H9 (cell line): ENCODE results near the gene KLC1. TPM values are rescaled to one million over a fixed set of nuclear protein-coding genes. Genes with fewer than 3 reads are reported as not detected.

Experiments
- DNase-seq: peaks from one replicate; pipeline ENCODE4 v3.0.0-alpha.2; 2017
- H2AFZ ChIP-seq: one replicate; pipeline ENCODE4 v1.6.1; 2013; ENCODE audit warnings: mild to moderate bottlenecking, low read length, control low read depth, moderate library complexity
- H2AK5ac ChIP-seq: 2 replicates; pipeline ENCODE4 v1.6.1; 2013; ENCODE audit warnings: low read length, control low read depth, mixed read lengths; ENCODE audit not compliant: insufficient read length
- H2BK120ac ChIP-seq: one replicate; pipeline ENCODE4 v1.6.1; 2013; ENCODE audit warnings: low read depth, mild to moderate bottlenecking, low read length, control low read depth, inconsistent platforms; ENCODE audit not compliant: poor library complexity, severe bottlenecking
- H2BK12ac ChIP-seq: 2 replicates; pipeline ENCODE4 v1.6.1; 2013; ENCODE audit warnings: low read length, control low read depth, mixed read lengths, low read depth; ENCODE audit not compliant: insufficient read length
- H2BK15ac ChIP-seq: 2 replicates; pipeline ENCODE4 v1.6.1; 2013; ENCODE audit warnings: low read depth, low read length, control low read depth
- H2BK20ac ChIP-seq: one replicate; pipeline ENCODE4 v1.6.1; 2013; ENCODE audit warnings: low read depth, mild to moderate bottlenecking, low read length, control low read depth, inconsistent platforms; ENCODE audit not compliant: poor library complexity, severe bottlenecking
- H2BK5ac ChIP-seq: 2 replicates; pipeline ENCODE4 v1.6.1; 2013; ENCODE audit warnings: low read length, control low read depth, mixed read lengths; ENCODE audit not compliant: insufficient read length
- H3K14ac ChIP-seq: 2 replicates; pipeline ENCODE4 v1.6.1; 2013; ENCODE audit warnings: low read length, control low read depth; ENCODE audit not compliant: insufficient read depth
- H3K18ac ChIP-seq: 2 replicates; pipeline ENCODE4 v1.6.1; 2013; ENCODE audit warnings: low read depth, mild to moderate bottlenecking, mixed read lengths, low read length, control low read depth; ENCODE audit not compliant: insufficient read length
- H3K23ac ChIP-seq: 2 replicates; pipeline ENCODE4 v1.6.1; 2013; ENCODE audit warnings: low read length, control low read depth, mixed read lengths, low read depth; ENCODE audit not compliant: insufficient read length
- H3K23me2 ChIP-seq: 2 replicates; pipeline ENCODE4 v1.6.1; 2013; ENCODE audit warnings: low read depth, mild to moderate bottlenecking, mixed read lengths, low read length, control low read depth; ENCODE audit not compliant: insufficient read length, poor library complexity, severe bottlenecking
- H3K27ac ChIP-seq: 2 replicates; pipeline ENCODE4 v1.5.1; 2013; ENCODE audit warnings: low read length, control low read depth, mixed read lengths, low read depth; ENCODE audit not compliant: insufficient read length
- H3K27me3 ChIP-seq: 2 replicates; pipeline ENCODE4 v1.6.1; 2013; ENCODE audit warnings: low read length, control low read depth, inconsistent platforms; ENCODE audit not compliant: insufficient read depth
- H3K4ac ChIP-seq: 2 replicates; pipeline ENCODE4 v1.6.1; 2013; ENCODE audit warnings: low read depth, mild to moderate bottlenecking, control low read depth, inconsistent platforms, low read length, moderate library complexity
- H3K4me1 ChIP-seq: 2 replicates; pipeline ENCODE4 v1.6.1; 2013; ENCODE audit warnings: low read length, control low read depth, inconsistent platforms; ENCODE audit not compliant: insufficient read depth
- H3K4me2 ChIP-seq: 2 replicates; pipeline ENCODE4 v1.6.1; 2013; ENCODE audit warnings: low read length, control low read depth, mixed read lengths; ENCODE audit not compliant: insufficient read length, insufficient read depth
- H3K56ac ChIP-seq: 2 replicates; pipeline ENCODE4 v1.6.1; 2013; ENCODE audit warnings: low read depth, mild to moderate bottlenecking, mixed read lengths, low read length, control low read depth; ENCODE audit not compliant: insufficient read length
- H3K79me1 ChIP-seq: 2 replicates; pipeline ENCODE4 v1.6.1; 2013; ENCODE audit warnings: low read depth, mild to moderate bottlenecking, moderate library complexity, low read length, control low read depth, inconsistent platforms; ENCODE audit not compliant: insufficient read depth, poor library complexity, severe bottlenecking
- H3K79me2 ChIP-seq: 2 replicates; pipeline ENCODE4 v1.6.1; 2013; ENCODE audit warnings: low read length, control low read depth, inconsistent platforms; ENCODE audit not compliant: insufficient read depth
- H3K9ac ChIP-seq: 2 replicates; pipeline ENCODE4 v1.6.1; 2013; ENCODE audit warnings: low read length, control low read depth, mixed read lengths; ENCODE audit not compliant: insufficient read length; ENCODE audit errors: extremely low read depth
- H3K9me3 ChIP-seq: one replicate; pipeline ENCODE4 v1.6.1; 2013; ENCODE audit warnings: low read depth, low read length, inconsistent platforms; ENCODE audit not compliant: control insufficient read depth
- H3T11ph ChIP-seq: one replicate; pipeline ENCODE4 v1.6.1; 2013; ENCODE audit warnings: mild to moderate bottlenecking, low read length, control low read depth, inconsistent platforms
- H4K20me1 ChIP-seq: one replicate; pipeline ENCODE4 v1.6.1; 2013; ENCODE audit not compliant: control insufficient read depth, insufficient read length, insufficient read depth
- H4K5ac ChIP-seq: 2 replicates; pipeline ENCODE4 v1.6.1; 2013; ENCODE audit warnings: low read depth, mild to moderate bottlenecking, mixed read lengths, low read length, control low read depth; ENCODE audit not compliant: insufficient read length
- H4K8ac ChIP-seq: replicated peaks from 2 replicates; pipeline ENCODE4 v1.6.1; 2013; ENCODE audit warnings: low read length, control low read depth, mixed read lengths, low read depth; ENCODE audit not compliant: insufficient read length
- H4K91ac ChIP-seq: 2 replicates; pipeline ENCODE4 v1.6.1; 2013; ENCODE audit warnings: low read depth, mild to moderate bottlenecking, moderate library complexity, mixed read lengths, low read length, control low read depth; ENCODE audit not compliant: insufficient read length
- H3K27ac Mint-ChIP-seq, 3 experiments: 2 replicates in 2 of 3; 3 replicates in 1 of 3; pipeline ENCODE4 v1.8.0; 2020 to 2021; ENCODE audit warnings: mixed read lengths in 3 of 3, mild to moderate bottlenecking in 1 of 3, moderate library complexity in 1 of 3
- H3K27me3 Mint-ChIP-seq: 2 replicates; pipeline ENCODE4 v1.8.0; 2021; ENCODE audit warnings: low read depth, mild to moderate bottlenecking, moderate library complexity, mixed read lengths
- H3K36me3 Mint-ChIP-seq, 3 experiments: 2 replicates in 2 of 3; 3 replicates in 1 of 3; pipeline ENCODE4 v1.8.0; 2020 to 2021; ENCODE audit warnings: low read depth in 3 of 3, mixed read lengths in 3 of 3; ENCODE audit not compliant: insufficient read depth in 1 of 3
- H3K4me1 Mint-ChIP-seq, 2 experiments: 2 replicates each; pipeline ENCODE4 v1.8.0; 2020; ENCODE audit warnings: mixed read lengths in 2 of 2
- H3K4me3 Mint-ChIP-seq, 2 experiments: 2 replicates in 1 of 2; 3 replicates in 1 of 2; pipeline ENCODE4 v1.8.0; 2020 to 2021; ENCODE audit warnings: mild to moderate bottlenecking in 2 of 2, mixed read lengths in 2 of 2, moderate library complexity in 1 of 2
- H3K9me3 Mint-ChIP-seq, 2 experiments: 2 replicates in 1 of 2; 3 replicates in 1 of 2; pipeline ENCODE4 v1.8.0; 2020; ENCODE audit warnings: mild to moderate bottlenecking in 2 of 2, mixed read lengths in 2 of 2, moderate library complexity in 1 of 2
- CTCF ChIP-seq: fragments of 200-600 bp; sonication (generic); conservative IDR thresholded peaks from 3 replicates; pipeline ENCODE4 v1.8.0; 2021; ENCODE audit warnings: antibody characterized with exemption, mild to moderate bottlenecking
- WGBS: extraction: QIAGEN DNeasy Blood & Tissue Kit; methylation state at CpG from one replicate; pipeline ENCODE4 v1.1.7; 2013; ENCODE audit warnings: missing lambda C conversion rate, low lambda C conversion rate, mixed read lengths; ENCODE audit not compliant: insufficient read length; ENCODE audit errors: extremely low coverage; 5-methylcytosine and 5-hydroxymethylcytosine counted together
- total RNA-seq: library from RNA; stranded (reverse); gene quantifications from 2 replicates; pipeline ENCODE4 v1.2.1, GENCODE V29; 2021

The KLC1 gene
- total RNA-seq, 1 experiment from 2014 or later, result 143 TPM

GRCh38 chr14:103685276-103686211 is 56.5 kb downstream of the KLC1 start:
- H2AK5ac ChIP-seq, result no peak overlapping the region
- H4K91ac ChIP-seq, result no peak overlapping the region
- Mint-ChIP-seq H3K27me3 (no peaks in the 10 kb centered on the region), H3K4me1 (no peaks in the 10 kb centered on the region; a peak in 2 of 4 replicates), H3K4me3 (no peak overlapping the region), H3K36me3 (peaks cover 8 to 77% (median 58%) of the 10 kb centered on the region in 3 experiments; a peak in 6 of 7 replicates), H3K27ac (no peak overlapping the region), H3K9me3 (no peaks in the 10 kb centered on the region)
- no peak overlapping the region for H3K23ac ChIP-seq
- H3K4me2 ChIP-seq, result no peak overlapping the region
- WGBS, result no CpG with 5 or more reads among the region's 23 CpGs
- no peaks in the 10 kb centered on the region for H3K79me1 ChIP-seq
- H4K5ac ChIP-seq, result no peak overlapping the region
- no peak overlapping the region for H3K56ac ChIP-seq
- 0 out of 2 replicates have a peak, but pooled peaks cover 2% of the 10 kb centered on the region for H3K79me2 ChIP-seq
- no peak for DNase-seq
- no peaks in the 10 kb centered on the region for H3K9me3 ChIP-seq
- no peak overlapping the region for H2BK5ac ChIP-seq
- no peak overlapping the region for H3T11ph ChIP-seq
- H2BK120ac ChIP-seq, result no peak overlapping the region
- no peak overlapping the region for H2BK12ac ChIP-seq
- H3K4ac ChIP-seq, result no peak overlapping the region
- H3K14ac ChIP-seq, result no peak overlapping the region
- no peak overlapping the region for H2BK15ac ChIP-seq
- H4K20me1 ChIP-seq, result no peaks in the 10 kb centered on the region
- H3K4me1 ChIP-seq, result no peaks in the 10 kb centered on the region
- no peak overlapping the region for H2AFZ ChIP-seq
- H2BK20ac ChIP-seq, result no peak overlapping the region
- no peaks in the 10 kb centered on the region for H3K27me3 ChIP-seq
- no peaks in the 10 kb centered on the region for H3K23me2 ChIP-seq
- no peak overlapping the region for H3K18ac ChIP-seq
- no peak overlapping the region for H3K27ac ChIP-seq
- no peak overlapping the region for H3K9ac ChIP-seq
- no peak for TF ChIP-seq CTCF
- H4K8ac ChIP-seq, result no peak overlapping the region
